GM19468 (cell line): ENCODE results near the gene KLC1.

Experiments
- ATAC-seq: cut with Tn5 transposase; IDR thresholded peaks from one replicate; pipeline ENCODE4 v1.9.1; 2021; ENCODE audit warnings: mild to moderate bottlenecking, moderate library complexity, moderate number of reproducible peaks; ENCODE audit not compliant: unreplicated experiment; ENCODE audit errors: extremely low read depth

KLC1 gene

DNA sequence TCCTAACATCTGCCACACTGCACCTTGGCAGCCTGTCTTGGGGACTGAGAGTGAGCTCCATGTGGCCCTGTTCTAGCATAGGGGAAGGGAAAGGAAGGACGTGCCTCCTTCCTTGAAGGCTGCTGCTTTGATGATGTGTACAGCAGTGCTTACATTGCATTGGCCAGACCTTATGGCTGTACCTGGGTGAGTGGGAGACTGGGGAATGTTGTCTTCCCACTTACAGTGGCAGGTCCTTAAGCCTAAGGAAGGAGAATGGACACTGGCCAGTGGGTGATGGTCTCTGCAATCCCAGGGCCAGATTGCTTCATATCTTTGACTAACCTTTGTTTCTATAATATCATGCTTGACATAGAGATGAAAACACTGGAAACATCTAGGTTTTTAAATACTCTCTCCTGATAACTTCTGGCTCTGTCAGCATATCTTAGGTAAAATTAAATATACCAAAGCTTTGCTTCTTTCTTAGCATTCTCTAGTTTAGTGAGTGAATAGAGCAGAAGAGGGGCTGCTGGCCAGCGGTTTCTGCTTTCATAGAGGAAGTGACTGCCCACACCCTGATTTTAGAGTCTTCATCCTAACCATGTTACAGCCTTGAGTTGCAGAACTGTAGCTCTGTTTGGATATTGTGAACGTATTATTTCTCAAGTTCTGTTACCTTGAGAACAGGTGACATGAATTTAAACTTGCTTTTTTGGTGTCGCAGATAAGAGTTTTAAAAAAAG is 27.2 kb downstream of the KLC1 start:
- no peak for ATAC-seq

DNA sequence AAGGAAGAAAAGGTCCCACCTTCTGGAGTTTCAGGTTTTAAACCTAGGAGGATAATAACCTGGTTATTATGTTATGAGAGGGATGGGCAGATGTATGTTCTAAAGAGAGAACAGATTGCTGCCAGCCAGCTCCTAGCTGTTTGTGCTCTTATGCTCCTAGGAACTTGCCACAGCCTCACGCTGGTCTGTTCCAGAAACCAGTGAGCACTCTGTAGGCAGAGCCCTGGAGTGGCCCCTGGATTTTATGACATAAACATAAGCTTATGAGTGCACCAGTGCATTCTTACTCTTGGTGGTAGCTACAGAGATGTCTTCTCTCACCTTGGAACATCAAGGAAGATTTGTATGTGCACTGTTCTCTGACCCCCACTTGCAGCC is 27.7 kb downstream of the KLC1 start:
- ATAC-seq = no peak

DNA sequence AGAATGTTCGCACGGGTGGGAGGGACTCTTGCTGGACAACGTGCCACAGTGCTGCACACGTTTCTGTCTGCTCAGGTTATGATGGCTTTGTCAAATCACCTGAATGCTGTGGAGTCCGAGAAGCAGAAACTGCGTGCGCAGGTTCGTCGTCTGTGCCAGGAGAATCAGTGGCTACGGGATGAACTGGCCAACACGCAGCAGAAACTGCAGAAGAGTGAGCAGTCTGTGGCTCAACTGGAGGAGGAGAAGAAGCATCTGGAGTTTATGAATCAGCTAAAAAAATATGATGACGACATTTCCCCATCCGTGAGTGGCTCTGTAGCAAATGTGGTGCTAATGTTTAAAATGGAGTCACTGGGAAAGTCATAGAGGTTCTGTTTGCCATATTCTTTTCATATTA is 28.5 kb downstream of the KLC1 start:
- no peak for ATAC-seq

DNA sequence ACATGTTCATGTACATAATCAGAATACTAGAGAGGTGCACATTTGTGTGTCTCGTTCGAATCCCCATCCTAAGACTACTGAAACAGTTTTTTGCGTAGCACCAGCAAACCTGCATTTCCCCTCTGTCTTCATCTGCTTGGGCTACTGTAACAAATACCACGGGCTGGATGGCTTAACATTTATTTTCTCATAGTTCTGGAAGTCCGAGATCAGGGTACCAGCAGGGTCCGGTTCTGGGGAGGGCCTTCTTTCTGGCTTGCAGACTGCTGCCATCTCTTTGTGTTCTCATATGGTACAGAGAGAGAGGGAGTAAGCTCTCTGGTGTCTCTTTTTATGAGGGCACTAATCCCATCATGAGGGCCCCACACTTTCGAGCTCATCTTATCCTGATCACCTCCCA is 30.6 kb downstream of the KLC1 start:
- ATAC-seq = no peak

DNA sequence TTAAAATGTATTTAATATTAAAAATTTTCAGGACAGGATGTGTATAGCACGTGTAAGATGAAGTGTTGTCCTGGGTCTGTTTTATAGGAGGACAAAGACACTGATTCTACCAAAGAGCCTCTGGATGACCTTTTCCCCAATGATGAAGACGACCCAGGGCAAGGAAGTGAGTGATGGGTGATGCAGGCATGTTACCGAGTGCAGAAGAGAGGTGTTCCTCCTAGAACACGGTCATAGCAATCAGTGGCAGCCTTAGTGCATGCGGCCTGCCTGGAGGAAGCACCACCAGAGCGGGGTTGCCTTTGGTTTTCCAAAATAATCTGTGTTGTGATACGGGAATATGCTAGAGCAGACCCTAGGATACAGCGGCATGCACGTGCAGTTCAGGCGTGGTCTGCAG is 33.0 kb downstream of the KLC1 start:
- ATAC-seq = no peak

DNA sequence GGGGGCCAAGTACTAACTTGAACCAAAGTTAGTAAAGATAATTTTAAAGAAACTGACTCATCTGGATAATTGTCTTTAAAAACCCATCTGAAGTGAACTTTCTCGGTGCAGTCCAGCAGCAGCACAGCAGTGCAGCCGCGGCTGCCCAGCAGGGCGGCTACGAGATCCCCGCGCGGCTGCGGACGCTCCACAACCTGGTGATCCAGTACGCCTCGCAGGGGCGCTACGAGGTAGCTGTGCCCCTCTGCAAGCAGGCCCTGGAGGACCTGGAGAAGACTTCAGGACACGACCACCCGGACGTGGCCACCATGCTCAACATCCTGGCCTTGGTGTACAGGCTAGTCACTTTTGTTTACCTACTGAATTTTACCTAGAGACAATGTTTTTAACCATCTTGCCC is 33.6 kb downstream of the KLC1 start:
- ATAC-seq = no peak

DNA sequence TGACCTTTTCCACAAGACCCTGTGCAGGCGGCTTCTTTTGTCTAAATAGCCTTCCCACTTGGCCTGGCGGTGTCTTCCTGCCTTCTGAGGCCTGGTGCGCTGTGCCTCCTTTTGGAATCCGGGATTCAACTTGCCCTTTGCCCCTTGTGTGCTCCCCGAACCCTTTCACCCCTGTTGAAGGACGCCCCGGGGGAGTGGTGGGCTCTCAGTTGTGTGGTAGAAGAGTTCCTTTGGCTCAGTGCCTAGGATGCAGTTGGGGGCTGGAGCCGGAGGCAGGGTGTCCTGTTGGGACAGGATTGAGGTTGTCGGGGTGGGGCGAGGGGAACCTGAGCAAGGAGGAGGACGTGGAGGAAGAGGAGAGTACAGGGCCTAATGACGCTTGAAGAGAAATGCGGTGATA is 34.5 kb downstream of the KLC1 start:
- ATAC-seq = no peak

DNA sequence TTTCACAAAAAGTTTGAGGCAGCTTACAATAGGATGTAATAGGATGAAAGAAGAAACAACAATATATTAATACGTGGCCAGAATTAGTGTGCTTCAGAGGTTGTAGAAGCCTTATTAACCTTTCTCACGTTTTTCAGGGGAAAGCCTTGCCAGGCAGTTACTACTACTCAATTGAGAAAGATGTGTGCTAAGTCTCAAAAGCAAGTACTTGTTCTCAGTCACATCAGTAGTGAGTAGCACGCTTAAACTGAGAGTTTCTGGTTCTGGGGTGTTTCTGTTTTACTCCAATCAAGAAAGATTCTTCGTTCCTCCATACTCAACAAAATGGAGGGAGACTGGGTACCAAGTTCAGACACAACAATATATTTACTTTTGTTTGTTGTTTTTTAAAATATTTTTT is 38.7 kb downstream of the KLC1 start:
- no peak for ATAC-seq

DNA sequence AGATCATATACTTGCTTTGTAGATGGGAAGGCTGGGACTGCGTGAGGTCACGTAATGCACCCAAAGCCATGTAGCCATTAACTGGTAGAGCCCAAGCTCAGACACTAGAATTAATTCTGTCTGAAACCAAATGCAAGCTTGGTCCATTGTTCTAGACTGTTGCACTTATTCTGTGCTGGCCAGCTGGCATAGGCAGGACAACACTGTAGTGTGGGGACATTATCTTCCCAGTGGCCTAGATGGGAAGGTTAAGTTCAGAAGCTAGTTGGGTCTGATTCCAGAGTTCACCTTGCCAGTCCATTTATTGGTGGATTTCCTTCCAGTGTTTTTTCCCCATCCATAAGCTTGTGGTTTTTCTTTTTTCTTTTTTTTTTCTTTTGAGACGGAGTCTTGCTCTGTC is 39.1 kb downstream of the KLC1 start:
- ATAC-seq = no peak

DNA sequence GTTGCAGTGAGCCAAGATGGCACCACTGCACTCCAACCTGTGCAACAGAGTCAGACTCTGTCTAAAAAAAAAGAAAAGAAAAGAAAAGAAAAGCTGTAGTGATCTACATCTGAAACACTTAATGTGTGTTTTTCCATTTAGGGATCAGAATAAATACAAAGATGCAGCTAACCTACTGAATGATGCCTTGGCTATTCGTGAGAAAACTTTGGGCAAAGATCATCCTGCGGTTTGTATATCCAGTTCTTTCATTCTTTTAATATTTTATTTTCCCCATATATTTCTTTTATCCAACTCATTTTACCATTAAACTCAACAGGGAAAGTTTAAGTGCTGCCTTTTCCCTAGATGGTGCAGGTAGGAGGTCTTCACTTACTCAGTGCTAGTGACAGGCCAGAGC is 40.4 kb downstream of the KLC1 start:
- no peak for ATAC-seq

DNA sequence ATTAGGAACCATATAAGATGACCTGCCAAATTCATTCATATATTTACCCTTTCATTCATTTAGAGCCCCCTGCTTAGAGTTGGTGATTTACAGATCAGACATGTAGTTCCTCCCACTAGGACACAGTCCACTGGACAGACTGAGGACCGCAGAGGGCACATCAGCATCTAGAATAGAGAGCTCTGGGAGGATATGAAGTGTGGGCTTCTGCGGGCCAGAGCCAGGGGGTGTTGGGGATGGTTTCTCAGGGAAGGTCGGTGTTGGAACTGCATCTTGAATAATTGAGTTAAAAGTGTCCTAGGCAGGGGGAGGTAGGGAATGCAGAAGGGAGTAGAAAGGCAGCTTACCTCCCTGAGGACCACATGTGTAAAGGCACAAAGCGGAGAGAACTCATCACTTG is 42.9 kb downstream of the KLC1 start:
- ATAC-seq = no peak

DNA sequence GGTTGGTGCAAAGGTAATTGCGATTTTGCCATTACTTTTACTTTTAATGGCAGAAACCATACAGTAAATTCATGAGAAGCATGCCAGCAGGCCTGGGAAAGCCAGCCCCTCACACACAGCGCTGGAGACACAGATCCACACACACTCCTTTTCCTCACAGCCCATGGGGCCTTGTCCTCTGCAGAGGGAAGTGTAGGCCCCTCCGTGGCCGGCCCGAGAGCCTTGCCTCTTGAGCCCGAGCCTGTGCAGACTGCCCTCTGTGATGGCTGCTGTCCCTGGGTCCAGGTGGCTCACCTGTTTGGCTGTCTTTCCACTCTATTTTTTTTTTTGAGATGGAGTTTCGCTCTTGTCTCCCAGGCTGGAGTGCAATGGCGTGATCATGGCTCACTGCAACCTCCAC is 46.9 kb downstream of the KLC1 start:
- ATAC-seq = no peak

DNA sequence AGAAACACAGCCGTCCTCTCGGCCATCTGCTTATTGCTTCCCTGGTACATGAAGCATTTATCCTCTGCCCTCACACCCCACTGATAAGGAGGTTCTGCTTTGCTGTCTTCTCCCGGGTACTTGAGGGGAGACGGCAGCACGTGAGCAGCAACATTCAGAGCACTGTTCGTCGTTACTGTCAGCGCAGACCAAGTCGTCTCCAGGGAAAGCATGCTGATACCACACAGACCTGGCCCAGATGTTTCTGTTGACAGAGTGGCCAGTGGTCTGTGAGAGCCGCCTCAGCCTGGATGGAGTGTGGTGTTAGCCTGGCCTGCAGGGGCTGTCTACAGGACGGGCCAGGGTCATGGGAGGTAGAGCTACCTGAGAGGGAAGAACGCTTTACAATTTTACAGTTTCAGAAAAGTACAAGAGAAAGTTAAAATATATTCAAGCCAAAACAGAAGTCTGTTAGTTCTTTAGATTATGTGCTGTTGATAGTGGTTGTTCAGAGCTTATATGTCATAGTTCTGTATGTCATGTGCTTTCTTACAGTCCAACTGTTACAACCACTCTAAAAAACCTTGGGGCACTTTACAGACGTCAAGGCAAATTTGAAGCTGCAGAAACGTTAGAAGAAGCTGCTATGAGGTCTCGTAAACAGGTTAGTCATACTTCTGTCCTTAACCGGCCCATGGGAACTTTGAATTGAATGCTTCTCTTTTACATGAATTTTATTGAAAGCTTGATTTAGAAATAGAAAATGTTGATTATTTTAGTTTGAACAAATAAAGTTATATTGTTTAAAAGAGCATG is 48.1 kb downstream of the KLC1 start:
- ATAC-seq = no peak

DNA sequence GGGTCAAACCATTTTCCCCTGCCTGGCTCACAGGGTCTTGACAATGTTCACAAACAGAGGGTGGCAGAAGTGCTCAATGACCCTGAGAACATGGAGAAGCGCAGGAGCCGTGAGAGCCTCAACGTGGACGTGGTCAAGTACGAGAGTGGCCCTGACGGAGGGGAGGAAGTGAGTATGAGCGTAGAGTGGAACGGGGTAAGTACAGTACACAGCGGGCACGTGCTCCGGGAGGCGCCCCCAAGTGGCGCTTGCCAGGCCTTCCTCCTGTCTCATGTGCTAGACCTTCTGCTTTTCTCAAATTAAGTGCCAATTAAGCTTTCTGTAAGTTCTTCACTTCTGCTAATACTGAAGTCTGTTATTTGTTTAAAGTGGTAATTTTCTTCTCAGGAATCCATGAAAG is 50.3 kb downstream of the KLC1 start:
- peak; percentile 52 for ATAC-seq

DNA sequence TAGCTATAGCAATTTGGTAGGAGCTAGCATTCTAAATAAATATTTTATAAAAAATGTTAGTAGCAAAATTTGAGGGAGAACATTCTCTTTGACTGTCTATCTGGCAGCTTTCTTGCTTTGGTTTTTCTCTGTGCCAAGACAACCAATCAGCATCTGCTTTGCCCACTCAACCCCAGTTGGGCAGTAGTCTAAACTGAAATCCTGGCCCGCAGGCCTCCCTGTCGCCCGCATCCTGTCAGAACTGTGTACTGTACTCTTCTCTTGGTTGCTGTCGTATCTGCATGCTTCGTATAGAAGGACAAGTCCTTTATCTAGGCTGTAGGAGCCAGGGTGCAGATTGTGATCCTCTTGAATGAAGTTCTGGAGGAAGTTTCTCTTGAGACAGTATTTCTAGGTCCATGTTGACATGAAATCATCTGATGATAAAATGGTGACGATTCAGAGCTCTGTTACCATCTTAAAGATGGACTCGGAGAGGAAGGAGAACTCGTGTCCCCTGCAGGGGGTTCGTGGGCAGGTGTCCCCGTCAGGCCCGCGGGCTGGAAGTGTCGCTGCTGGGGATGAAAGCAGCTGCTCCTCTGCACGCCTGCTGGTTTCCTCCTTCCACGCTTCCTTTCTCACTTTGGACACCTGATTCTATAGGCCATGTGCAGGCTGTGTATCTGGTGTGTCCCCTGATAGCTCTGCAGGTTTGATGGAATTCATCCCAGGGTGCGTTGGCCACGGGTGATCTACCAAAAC is 51.6 kb downstream of the KLC1 start:
- ATAC-seq = no peak

DNA sequence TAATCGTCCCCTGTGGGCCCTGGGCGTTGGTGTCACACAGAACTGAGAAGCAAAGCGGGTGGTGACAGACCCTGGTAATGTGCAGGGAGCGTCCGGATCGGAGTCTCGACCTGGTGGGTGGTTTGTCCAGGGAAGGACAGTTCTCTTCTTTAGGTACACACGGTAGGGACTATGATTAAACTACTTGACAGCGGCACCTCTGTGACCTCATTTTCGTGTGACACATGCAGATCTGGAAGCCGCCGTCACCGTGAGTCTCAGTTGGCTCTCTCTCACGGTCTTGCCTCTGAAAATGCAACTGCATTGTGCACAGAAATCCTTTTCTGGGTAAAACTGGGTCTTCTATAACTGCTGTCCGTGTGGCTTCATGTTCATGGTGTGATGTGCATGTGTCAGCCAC is 54.1 kb downstream of the KLC1 start:
- no peak for ATAC-seq

DNA sequence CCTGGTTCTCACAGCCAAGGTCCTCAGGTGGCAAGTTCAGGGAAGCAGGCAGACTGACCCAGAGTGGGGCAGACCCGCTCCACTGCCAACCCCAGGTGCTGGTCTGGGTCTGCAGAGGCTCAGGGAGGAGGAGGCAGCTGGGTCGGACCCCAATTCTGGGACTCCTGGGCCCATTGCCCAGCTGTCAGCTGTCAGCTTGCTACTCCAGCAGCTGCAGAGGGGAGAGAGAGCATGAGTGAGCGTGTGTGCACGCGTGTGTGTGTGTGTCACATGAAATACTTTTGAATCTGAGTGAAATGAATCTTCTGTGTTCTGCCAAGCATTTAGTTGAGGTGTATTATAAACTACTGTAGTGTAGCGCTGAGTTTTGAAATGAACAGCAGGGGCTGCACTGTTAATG is 55.5 kb downstream of the KLC1 start:
- ATAC-seq = no peak

DNA sequence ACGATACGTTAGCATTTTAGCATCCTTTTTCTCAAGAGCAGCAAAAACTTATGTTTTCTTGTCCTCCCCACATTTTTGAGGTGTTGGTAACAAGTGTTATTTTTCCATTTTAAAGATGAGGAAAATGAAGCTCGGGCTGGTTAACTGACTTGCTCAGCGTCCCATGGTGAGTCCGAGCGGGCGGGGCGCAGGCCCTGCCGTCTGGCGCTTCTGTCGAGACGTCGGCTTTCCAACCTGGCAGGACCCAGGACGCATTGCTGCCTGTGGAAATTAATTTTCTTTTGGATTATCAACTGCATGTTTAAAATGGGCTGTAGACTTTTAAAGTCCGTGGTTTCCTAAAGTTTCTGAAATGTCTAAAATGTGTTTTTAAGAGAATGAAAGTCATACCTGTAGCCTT is 55.9 kb downstream of the KLC1 start:
- ATAC-seq = no peak

DNA sequence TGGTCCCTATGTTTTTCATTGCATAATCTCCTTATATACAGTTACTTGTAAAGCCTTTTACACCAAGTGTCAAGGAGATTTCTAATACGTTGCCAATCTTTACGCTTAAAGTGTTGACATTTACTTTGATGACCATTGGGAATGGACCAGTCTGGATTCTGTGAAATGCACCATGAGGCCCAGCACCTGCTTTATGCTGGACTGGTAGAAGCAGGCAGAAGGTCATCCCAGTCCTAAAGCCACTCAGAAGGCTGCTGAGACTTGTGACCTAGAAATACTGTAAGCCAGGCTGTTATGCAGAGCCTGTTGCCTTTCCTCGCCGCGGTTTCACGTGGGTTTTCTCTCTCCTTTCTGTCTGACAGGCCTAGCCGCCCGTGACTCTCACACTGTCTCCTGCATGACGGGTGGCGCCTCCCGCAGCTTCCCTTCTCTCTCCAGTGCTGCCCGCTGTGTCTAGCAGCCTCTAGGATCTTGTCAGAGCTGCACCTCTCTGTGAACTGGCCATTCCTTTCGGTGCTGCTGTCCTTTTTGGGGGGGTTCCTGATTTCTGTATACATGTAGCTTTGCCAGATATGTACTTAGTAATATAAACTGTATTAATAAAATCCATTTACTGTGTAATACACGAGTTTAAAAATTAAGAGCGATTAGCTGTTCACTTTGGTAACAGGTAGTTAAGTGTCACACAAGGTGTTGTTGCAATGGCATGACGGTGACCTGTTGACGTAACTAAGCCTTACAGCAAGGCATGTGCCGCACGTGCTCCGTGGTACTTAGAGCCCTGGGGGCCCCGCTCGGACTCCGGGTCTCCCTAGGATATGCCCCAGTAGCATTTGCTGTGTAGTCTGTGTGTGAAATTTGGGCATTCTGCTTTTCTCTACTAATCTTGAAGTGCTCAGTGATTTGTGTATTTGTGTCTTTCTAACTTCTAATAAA is 56.5 kb downstream of the KLC1 start:
- ATAC-seq = no peak

DNA sequence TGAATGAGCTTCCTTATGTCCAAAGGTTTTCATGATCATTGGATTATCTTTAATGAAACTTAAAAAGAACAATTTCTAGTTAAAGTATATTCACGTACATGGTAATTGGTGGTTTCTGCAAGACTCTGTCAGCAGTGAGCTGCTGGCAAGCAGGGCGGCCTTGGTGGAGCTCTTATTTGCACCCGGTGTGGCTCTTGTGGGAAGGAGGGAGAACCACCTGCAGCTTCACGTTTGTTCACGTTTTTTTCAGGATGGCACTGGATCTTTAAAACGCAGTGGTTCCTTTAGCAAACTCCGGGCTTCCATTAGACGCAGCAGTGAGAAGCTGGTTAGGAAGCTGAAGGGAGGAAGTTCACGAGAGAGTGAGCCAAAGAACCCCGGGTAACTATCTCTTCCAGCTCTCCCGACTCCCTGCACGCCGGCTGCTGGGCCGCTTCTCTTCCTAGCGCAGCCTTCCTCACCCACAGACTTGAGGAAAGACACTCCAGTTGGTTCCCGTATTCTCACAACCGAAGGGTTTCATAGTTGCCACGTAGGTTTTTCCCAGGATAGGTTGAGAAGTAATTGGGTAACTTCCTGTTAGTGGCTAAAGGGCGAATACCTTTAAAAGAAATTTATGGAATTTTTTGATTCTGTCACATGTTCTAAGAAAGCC is 57.9 kb downstream of the KLC1 start:
- ATAC-seq = no peak
